ENCODE data around the gene ADO. TPM values are rescaled to one million over a fixed set of nuclear protein-coding genes. Genes with fewer than 3 reads are reported as not detected.

ADO gene
- total and polyA plus RNA-seq, 10 of the 15 experiments (the other 5 are each of a cell fraction or from before 2014, with no cell fraction given): 4.3 to 44.6 (median 18.7) TPM

DNA sequence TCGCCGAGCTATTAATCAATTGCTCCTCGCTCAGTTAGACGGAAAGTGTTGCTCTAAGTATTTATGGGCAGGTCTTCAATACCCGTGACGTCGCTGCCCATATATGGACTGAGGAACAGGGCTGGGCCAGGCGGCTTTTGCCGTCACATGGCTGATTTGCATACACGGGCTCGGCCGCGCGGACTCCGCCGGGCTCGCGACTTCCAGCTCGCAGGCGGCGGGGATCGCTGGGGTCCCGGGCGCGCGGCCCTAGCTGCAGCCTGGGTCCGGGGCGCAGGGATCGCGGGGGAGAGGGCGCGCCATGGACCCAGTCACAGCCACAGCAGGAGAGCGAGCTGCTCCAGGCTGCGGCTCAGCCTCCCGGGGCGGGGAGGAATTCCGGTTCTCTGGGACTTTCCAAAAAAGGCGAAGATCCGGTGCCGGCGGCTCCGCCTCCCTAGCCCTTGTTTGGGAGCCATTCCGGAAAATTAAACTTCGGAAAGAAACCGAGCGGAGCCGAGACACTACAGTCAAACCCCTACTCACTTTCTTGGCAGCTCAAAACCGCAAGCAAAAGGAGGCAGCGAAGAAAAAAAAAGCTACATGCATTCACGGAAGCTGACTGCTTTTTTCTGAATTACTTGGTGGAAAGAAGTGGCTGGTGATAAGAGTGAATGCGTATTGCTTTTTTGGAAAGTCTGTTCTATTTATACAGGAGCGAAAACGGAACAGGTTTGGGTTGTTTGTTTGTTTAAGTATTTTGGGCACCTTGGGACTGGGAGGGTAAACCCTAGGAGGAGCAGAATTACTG is 12.0 kb downstream of the ADO start, which contains the start of gene EGR2 (continued):
- TF ChIP-seq, protein P1, sequence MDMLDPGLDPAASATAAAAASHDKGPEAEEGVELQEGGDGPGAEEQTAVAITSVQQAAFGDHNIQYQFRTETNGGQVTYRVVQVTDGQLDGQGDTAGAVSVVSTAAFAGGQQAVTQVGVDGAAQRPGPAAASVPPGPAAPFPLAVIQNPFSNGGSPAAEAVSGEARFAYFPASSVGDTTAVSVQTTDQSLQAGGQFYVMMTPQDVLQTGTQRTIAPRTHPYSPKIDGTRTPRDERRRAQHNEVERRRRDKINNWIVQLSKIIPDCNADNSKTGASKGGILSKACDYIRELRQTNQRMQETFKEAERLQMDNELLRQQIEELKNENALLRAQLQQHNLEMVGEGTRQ (IDR thresholded peaks at IDR 0.05; ENCODE audit: borderline replicate concordance, low read depth, low read length): peak; percentile 69
- TF ChIP-seq MEF2A (IDR thresholded peaks at IDR 0.05; ENCODE audit: insufficient read depth, low read depth, low read length) (peak; percentile 82), MYB (IDR thresholded peaks at IDR 0.05; ENCODE audit: borderline replicate concordance, low read depth, low read length) (no peak), SMAD1 (IDR thresholded peaks at IDR 0.05; ENCODE audit: low read depth, partially characterized antibody) (peak; percentile 87), SMARCA5 (IDR thresholded peaks at IDR 0.05) (no peak), MTA3 (IDR thresholded peaks at IDR 0.05; ENCODE audit: borderline replicate concordance, low read length) (peak; percentile 70; the same call in 1 of the 2 replicates), CEBPB (IDR thresholded peaks at IDR 0.05; ENCODE audit: borderline replicate concordance in 1 of 2, low read depth in 2 of 2, low read length in 2 of 2) (no peak), RUNX3 (IDR thresholded peaks at IDR 0.05; ENCODE audit: low read length) (peak; percentile 99), SMAD5 (IDR thresholded peaks at IDR 0.05; ENCODE audit: low read depth) (no peak), NR2C2 (IDR thresholded peaks at IDR 0.05; ENCODE audit: borderline replicate concordance, control insufficient read depth, insufficient read length, low read depth) (no peak), TCF12 (IDR thresholded peaks at IDR 0.05; ENCODE audit: low read depth, low read length) (0 out of 2 replicates have a peak, but pooled peaks have one; percentile 5), POLR2AphosphoS5 (IDR thresholded peaks at IDR 0.05; ENCODE audit: low read length) (no peak; the same call in none of the 2 replicates), TCF7 (IDR thresholded peaks at IDR 0.05; ENCODE audit: borderline replicate concordance) (no peak)
- TF ChIP-seq, protein P2, sequence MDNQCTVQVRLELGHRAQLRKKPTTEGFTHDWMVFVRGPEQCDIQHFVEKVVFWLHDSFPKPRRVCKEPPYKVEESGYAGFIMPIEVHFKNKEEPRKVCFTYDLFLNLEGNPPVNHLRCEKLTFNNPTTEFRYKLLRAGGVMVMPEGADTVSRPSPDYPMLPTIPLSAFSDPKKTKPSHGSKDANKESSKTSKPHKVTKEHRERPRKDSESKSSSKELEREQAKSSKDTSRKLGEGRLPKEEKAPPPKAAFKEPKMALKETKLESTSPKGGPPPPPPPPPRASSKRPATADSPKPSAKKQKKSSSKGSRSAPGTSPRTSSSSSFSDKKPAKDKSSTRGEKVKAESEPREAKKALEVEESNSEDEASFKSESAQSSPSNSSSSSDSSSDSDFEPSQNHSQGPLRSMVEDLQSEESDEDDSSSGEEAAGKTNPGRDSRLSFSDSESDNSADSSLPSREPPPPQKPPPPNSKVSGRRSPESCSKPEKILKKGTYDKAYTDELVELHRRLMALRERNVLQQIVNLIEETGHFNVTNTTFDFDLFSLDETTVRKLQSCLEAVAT (IDR thresholded peaks at IDR 0.05): no peak; the same call in none of the 2 replicates
- TF ChIP-seq, protein P3, sequence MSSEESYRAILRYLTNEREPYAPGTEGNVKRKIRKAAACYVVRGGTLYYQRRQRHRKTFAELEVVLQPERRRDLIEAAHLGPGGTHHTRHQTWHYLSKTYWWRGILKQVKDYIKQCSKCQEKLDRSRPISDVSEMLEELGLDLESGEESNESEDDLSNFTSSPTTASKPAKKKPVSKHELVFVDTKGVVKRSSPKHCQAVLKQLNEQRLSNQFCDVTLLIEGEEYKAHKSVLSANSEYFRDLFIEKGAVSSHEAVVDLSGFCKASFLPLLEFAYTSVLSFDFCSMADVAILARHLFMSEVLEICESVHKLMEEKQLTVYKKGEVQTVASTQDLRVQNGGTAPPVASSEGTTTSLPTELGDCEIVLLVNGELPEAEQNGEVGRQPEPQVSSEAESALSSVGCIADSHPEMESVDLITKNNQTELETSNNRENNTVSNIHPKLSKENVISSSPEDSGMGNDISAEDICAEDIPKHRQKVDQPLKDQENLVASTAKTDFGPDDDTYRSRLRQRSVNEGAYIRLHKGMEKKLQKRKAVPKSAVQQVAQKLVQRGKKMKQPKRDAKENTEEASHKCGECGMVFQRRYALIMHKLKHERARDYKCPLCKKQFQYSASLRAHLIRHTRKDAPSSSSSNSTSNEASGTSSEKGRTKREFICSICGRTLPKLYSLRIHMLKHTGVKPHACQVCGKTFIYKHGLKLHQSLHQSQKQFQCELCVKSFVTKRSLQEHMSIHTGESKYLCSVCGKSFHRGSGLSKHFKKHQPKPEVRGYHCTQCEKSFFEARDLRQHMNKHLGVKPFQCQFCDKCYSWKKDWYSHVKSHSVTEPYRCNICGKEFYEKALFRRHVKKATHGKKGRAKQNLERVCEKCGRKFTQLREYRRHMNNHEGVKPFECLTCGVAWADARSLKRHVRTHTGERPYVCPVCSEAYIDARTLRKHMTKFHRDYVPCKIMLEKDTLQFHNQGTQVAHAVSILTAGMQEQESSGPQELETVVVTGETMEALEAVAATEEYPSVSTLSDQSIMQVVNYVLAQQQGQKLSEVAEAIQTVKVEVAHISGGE (CRISPR knock-in tag; IDR thresholded peaks at IDR 0.05): no peak
- TF ChIP-seq, protein P4, sequence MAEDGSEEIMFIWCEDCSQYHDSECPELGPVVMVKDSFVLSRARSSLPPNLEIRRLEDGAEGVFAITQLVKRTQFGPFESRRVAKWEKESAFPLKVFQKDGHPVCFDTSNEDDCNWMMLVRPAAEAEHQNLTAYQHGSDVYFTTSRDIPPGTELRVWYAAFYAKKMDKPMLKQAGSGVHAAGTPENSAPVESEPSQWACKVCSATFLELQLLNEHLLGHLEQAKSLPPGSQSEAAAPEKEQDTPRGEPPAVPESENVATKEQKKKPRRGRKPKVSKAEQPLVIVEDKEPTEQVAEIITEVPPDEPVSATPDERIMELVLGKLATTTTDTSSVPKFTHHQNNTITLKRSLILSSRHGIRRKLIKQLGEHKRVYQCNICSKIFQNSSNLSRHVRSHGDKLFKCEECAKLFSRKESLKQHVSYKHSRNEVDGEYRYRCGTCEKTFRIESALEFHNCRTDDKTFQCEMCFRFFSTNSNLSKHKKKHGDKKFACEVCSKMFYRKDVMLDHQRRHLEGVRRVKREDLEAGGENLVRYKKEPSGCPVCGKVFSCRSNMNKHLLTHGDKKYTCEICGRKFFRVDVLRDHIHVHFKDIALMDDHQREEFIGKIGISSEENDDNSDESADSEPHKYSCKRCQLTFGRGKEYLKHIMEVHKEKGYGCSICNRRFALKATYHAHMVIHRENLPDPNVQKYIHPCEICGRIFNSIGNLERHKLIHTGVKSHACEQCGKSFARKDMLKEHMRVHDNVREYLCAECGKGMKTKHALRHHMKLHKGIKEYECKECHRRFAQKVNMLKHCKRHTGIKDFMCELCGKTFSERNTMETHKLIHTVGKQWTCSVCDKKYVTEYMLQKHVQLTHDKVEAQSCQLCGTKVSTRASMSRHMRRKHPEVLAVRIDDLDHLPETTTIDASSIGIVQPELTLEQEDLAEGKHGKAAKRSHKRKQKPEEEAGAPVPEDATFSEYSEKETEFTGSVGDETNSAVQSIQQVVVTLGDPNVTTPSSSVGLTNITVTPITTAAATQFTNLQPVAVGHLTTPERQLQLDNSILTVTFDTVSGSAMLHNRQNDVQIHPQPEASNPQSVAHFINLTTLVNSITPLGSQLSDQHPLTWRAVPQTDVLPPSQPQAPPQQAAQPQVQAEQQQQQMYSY (CRISPR knock-in tag; IDR thresholded peaks at IDR 0.05): no peak
- TF ChIP-seq, protein P5, sequence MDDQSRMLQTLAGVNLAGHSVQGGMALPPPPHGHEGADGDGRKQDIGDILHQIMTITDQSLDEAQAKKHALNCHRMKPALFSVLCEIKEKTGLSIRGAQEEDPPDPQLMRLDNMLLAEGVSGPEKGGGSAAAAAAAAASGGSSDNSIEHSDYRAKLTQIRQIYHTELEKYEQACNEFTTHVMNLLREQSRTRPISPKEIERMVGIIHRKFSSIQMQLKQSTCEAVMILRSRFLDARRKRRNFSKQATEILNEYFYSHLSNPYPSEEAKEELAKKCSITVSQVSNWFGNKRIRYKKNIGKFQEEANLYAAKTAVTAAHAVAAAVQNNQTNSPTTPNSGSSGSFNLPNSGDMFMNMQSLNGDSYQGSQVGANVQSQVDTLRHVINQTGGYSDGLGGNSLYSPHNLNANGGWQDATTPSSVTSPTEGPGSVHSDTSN (IDR thresholded peaks at IDR 0.05; ENCODE audit: insufficient replicate concordance, low read depth, low read length): peak; percentile 67
